GM12865 (cell line): ENCODE results near the gene TSSC4.

Experiments used
- DNase-seq: peaks from one replicate; pipeline ENCODE4 v3.0.0; 2010; ENCODE audit warnings: low read depth
- H3K4me3 ChIP-seq: 2 replicates; pipeline ENCODE4 v1.5.1; 2011; ENCODE audit warnings: mild to moderate bottlenecking, low read depth, low read length, control low read depth
- CTCF ChIP-seq: IDR thresholded peaks from 2 replicates; pipeline ENCODE4 v1.5.1; 2011; ENCODE audit warnings: low read length, control low read depth, low read depth, inconsistent platforms; ENCODE audit not compliant: insufficient read depth; ENCODE audit errors: missing control alignments

TSSC4 gene

GRCh38 chr11:2377511-2378443, 22.8 kb upstream of the TSSC4 start:
- TF ChIP-seq CTCF = no peak
- peak; percentile 56 for DNase-seq
- H3K4me3 ChIP-seq = peak overlapping the region; percentile 95

- peak overlapping the region; percentile 95 for H3K4me3 ChIP-seq
- DNase-seq = no peak
- TF ChIP-seq CTCF = no peak
Observed at GRCh38 chr11:2378527-2379210, 21.9 kb upstream of the TSSC4 start.

- TF ChIP-seq CTCF = no peak
- no peak for DNase-seq
- peak overlapping the region; percentile 95 for H3K4me3 ChIP-seq
Observed at GRCh38 chr11:2379466-2380174, 20.9 kb upstream of the TSSC4 start.

GRCh38 chr11:2380396-2380795, 20.2 kb upstream of the TSSC4 start:
- TF ChIP-seq CTCF = no peak
- peak overlapping the region; percentile 95 for H3K4me3 ChIP-seq
- DNase-seq = no peak

- peak overlapping the region; percentile 95 for H3K4me3 ChIP-seq
- DNase-seq = peak; percentile 86
- TF ChIP-seq CTCF = no peak
Observed at GRCh38 chr11:2380807-2381350, 19.7 kb upstream of the TSSC4 start.

GRCh38 chr11:2381494-2382128, 18.9 kb upstream of the TSSC4 start:
- peak overlapping the region; percentile 3; the same call in 1 of the 2 replicates for H3K4me3 ChIP-seq
- no peak for TF ChIP-seq CTCF
- no peak for DNase-seq
